GM21786 (cell line): ENCODE data around the gene USP30.

Experiments
- ATAC-seq: cut with Tn5 transposase; IDR thresholded peaks from one replicate; pipeline ENCODE4 v1.9.1; 2021; ENCODE audit not compliant: unreplicated experiment

The USP30 gene

GRCh38 chr12:109097140-109097434 lies 44.7 kb downstream of the USP30 start:
- no peak for ATAC-seq

GRCh38 chr12:109097435-109098182 lies 45.2 kb downstream of the USP30 start, which contains the start of gene UNG:
TSS of gene UNG (plus strand) at chr12:109097597. CDS start at chr12:109097680, 83 bp downstream.
- ATAC-seq: peak; percentile 92

GRCh38 chr12:109098183-109098604 lies 45.8 kb downstream of the USP30 start:
- ATAC-seq: peak; percentile 25

GRCh38 chr12:109098651-109099050 lies 46.3 kb downstream of the USP30 start:
- no peak for ATAC-seq

- ATAC-seq: no peak
Measured at GRCh38 chr12:109099431-109100020, 47.1 kb downstream of the USP30 start.

GRCh38 chr12:109100741-109101140 lies 48.4 kb downstream of the USP30 start:
- no peak for ATAC-seq

- no peak for ATAC-seq
Measured at GRCh38 chr12:109102491-109102890, 50.1 kb downstream of the USP30 start.

GRCh38 chr12:109105176-109105575 lies 52.8 kb downstream of the USP30 start:
- no peak for ATAC-seq

GRCh38 chr12:109109746-109110350 lies 57.5 kb downstream of the USP30 start:
- ATAC-seq: no peak

- ATAC-seq: no peak
Measured at GRCh38 chr12:109110988-109111495, 58.7 kb downstream of the USP30 start.

GRCh38 chr12:109112720-109113465 lies 60.5 kb downstream of the USP30 start:
- ATAC-seq: no peak

GRCh38 chr12:109113661-109114321 lies 61.4 kb downstream of the USP30 start:
- ATAC-seq: no peak

- no peak for ATAC-seq
Measured at GRCh38 chr12:109114644-109115043, 62.3 kb downstream of the USP30 start.

GRCh38 chr12:109115404-109115757 lies 63.0 kb downstream of the USP30 start:
- no peak for ATAC-seq

GRCh38 chr12:109115758-109116610 lies 63.6 kb downstream of the USP30 start, which contains the start of gene ACACB:
TSS of gene ACACB (plus strand) at chr12:109116587. CDS start at chr12:109139406, 22,819 bp downstream.
- ATAC-seq: no peak

GRCh38 chr12:109116611-109116949 lies 64.2 kb downstream of the USP30 start:
- no peak for ATAC-seq

- ATAC-seq: no peak
Measured at GRCh38 chr12:109120095-109120494, 67.7 kb downstream of the USP30 start.

- ATAC-seq: no peak
Measured at GRCh38 chr12:109120557-109120956, 68.2 kb downstream of the USP30 start.

GRCh38 chr12:109121346-109121880 lies 69.0 kb downstream of the USP30 start:
- no peak for ATAC-seq
